ENCODE results near the gene GAK.

- TF ChIP-seq, protein P1, sequence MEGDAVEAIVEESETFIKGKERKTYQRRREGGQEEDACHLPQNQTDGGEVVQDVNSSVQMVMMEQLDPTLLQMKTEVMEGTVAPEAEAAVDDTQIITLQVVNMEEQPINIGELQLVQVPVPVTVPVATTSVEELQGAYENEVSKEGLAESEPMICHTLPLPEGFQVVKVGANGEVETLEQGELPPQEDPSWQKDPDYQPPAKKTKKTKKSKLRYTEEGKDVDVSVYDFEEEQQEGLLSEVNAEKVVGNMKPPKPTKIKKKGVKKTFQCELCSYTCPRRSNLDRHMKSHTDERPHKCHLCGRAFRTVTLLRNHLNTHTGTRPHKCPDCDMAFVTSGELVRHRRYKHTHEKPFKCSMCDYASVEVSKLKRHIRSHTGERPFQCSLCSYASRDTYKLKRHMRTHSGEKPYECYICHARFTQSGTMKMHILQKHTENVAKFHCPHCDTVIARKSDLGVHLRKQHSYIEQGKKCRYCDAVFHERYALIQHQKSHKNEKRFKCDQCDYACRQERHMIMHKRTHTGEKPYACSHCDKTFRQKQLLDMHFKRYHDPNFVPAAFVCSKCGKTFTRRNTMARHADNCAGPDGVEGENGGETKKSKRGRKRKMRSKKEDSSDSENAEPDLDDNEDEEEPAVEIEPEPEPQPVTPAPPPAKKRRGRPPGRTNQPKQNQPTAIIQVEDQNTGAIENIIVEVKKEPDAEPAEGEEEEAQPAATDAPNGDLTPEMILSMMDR (IDR thresholded peaks at IDR 0.05): no peak
- TF ChIP-seq POLR2A (IDR thresholded peaks at IDR 0.05): no peak
Observed at GRCh38 chr4:820230-821172, 111.6 kb downstream of the GAK start.

Measured in right lobe of liver (tissue), 4 donors.